ENCODE measurements around the gene PPM1F. TPM values are rescaled to one million over a fixed set of nuclear protein-coding genes. Genes with fewer than 3 reads are reported as not detected.

Gene PPM1F
- total RNA-seq, 1 donor from 2014 or later, result 28.7 TPM

DNA sequence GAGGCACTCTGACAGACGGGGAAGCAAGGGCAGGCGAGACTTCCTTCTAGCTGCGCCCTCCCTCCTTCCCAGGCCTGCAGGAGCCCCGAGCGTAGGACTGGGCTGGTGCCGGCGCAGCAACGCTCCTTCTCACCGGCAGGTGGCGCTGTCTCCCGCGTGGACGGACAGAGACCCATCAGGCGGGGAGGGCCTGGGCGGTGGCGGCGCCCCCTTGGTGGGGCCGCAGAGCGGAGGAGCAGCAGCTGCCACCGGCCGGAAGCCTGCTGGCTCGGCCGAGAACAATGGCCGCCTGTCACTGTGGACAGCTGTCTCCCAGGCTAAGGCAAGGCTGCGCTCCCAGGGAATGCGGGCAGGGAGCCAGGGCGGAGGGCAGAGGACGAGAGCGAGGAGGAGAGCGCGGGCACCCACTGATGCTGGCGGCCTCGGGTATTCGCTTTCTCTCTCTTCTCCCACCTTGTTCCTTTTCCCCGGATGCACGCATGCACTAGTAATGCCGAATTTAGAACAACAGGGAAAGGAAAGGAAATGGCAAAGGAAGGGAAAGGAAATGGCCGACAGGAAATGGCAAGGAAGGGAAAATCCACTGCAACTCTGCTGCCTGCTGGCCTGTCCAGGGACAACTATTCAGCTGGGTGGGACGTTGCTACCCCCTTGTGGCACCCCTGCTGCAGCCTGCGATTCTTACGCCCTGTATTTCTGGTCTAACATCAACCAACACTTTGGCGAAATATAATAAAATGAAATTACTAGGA is 14.4 kb downstream of the PPM1F start:
- peaks cover 44% of the 10 kb centered on the region for H3K4me1 Mint-ChIP-seq (ENCODE audit: low read depth)
- peaks cover 10% of the 10 kb centered on the region for H3K36me3 Mint-ChIP-seq (ENCODE audit: low read depth)

GRCh38 chr22:21937821-21938070 is 14.9 kb downstream of the PPM1F start:
- H3K27me3 Mint-ChIP-seq (ENCODE audit: insufficient read depth), result peaks cover 1% of the 10 kb centered on the region
- H3K36me3 Mint-ChIP-seq (ENCODE audit: low read depth), result peaks cover 10% of the 10 kb centered on the region
- intact Hi-C loops (cut with micrococcal nuclease), result loop anchor here (1.0 to 5.0 kb wide), 5 partner anchors 15 to 224 kb away; partner anchors contain the start of genes PPM1F and TOP3B
- no peaks in the 10 kb centered on the region for H3K9me3 Mint-ChIP-seq
- peaks cover 39% of the 10 kb centered on the region for H3K4me1 Mint-ChIP-seq (ENCODE audit: low read depth)
- H3K27ac Mint-ChIP-seq, result peak overlapping the region; percentile 67
- no peak for DNase-seq (ENCODE audit: low spot score)
- peak overlapping the region; percentile 75 for H3K4me3 Mint-ChIP-seq

More for the DNA sequence above, 14.4 kb downstream of the PPM1F start:
- Mint-ChIP-seq H3K4me3 (peak overlapping the region; percentile 75), H3K9me3 (no peaks in the 10 kb centered on the region), H3K27ac (peak overlapping the region; percentile 67), H3K27me3 (ENCODE audit: insufficient read depth) (peaks cover 1% of the 10 kb centered on the region)
- intact Hi-C loops (cut with micrococcal nuclease), result loop anchor here (1.0 to 5.0 kb wide), 5 partner anchors 15 to 225 kb away; partner anchors contain the start of genes PPM1F and TOP3B
- DNase-seq (ENCODE audit: low spot score), result peak; percentile 87

DNA sequence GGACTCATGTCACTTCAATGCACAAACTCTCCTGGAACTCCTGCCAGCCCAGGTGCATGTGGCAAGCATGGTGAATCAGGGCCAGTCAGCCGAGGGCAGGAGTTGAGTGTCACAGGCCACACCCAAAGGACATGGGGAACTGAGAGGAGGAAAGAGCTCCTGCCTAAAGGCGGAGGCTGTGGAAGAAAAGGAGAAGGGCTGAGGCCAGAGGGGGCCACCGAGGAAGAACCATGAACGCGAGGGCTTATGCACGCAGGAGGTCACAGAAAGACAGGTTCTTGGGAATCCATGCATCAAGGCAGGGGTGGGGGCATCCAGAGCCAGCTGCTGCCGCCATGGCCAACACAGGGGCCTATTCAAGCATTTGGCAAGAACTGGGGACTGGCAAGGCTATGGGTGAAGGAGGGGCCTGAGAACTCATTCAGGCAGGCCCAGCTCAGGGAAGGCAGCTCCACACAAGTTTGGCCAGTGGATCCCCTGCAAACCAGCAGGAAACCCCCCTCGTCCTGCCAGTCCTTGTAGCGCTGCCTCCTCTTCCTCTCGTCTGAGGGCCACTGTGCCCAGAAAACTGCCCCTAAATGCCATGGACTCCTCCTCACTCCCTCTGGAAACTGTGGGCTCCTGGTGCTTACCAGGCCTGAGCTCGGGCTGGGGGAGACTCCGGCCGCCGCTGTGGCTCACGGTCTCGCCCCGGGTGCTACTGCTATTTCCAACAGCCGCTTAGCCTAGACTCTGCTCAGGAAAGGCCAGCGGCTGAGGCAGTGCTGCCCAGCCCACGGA is 15.4 kb downstream of the PPM1F start:
- Mint-ChIP-seq H3K27ac (no peak overlapping the region), H3K4me1 (ENCODE audit: low read depth) (peaks cover 34% of the 10 kb centered on the region), H3K4me3 (no peak overlapping the region), H3K9me3 (no peaks in the 10 kb centered on the region), H3K27me3 (ENCODE audit: insufficient read depth) (peaks cover 1% of the 10 kb centered on the region), H3K36me3 (ENCODE audit: low read depth) (peaks cover 10% of the 10 kb centered on the region)
- no peak for DNase-seq (ENCODE audit: low spot score)
- intact Hi-C loops (cut with micrococcal nuclease), result loop anchor here (5.0 kb wide), 2 partner anchors 45 to 120 kb away; partner anchors contain the start of gene TOP3B

DNA sequence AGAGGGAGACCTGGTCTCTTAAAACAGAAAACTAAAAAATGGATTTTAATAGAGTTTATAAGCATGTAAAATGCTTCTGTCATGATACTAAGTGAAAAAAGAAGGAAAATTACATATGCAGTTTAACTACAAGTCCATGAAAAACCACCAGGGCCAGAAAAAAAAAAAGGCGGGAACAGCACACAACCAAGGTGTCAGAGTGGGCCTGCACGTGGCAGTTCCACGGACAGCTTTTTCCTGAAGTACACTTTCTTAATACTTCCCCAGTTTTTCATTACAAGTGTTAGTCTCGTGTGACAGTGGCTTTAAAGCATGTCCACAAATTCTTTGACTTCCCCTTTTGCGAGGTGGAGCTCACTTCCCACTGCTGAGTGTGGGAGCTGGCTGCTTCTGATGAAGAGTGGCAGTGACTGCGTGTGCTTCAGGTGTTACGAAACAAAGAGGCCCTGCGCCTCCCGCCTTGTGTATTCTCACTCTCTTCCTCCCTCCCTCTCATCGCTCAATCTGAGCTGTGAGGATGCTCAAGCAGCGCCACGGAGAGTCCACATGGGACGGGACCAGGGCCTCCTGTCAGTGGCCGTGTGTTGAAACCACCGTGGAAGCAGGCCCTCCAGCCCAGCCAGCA is 16.4 kb downstream of the PPM1F start:
- Mint-ChIP-seq H3K4me3 (no peak overlapping the region), H3K9me3 (no peaks in the 10 kb centered on the region), H3K27me3 (ENCODE audit: insufficient read depth) (peaks cover 1% of the 10 kb centered on the region), H3K4me1 (ENCODE audit: low read depth) (peaks cover 25% of the 10 kb centered on the region), H3K27ac (no peak overlapping the region), H3K36me3 (ENCODE audit: low read depth) (peaks cover 7% of the 10 kb centered on the region)
- no peak for DNase-seq (ENCODE audit: low spot score)
- intact Hi-C loops (cut with micrococcal nuclease), result loop anchor here (5.0 kb wide), 2 partner anchors 46 to 119 kb away; partner anchors contain the start of gene TOP3B

GRCh38 chr22:21933910-21934309 is 18.7 kb downstream of the PPM1F start:
- peaks cover 15% of the 10 kb centered on the region for H3K4me1 Mint-ChIP-seq (ENCODE audit: low read depth)
- H3K4me3 Mint-ChIP-seq, result no peak overlapping the region
- H3K27me3 Mint-ChIP-seq (ENCODE audit: insufficient read depth), result peaks cover 1% of the 10 kb centered on the region
- no peak for DNase-seq (ENCODE audit: low spot score)
- intact Hi-C loops (cut with micrococcal nuclease), result no loop called here
- H3K9me3 Mint-ChIP-seq, result no peaks in the 10 kb centered on the region
- peaks cover 9% of the 10 kb centered on the region for H3K36me3 Mint-ChIP-seq (ENCODE audit: low read depth)
- no peak overlapping the region for H3K27ac Mint-ChIP-seq

- no peak for DNase-seq (ENCODE audit: low spot score)
- H3K27ac Mint-ChIP-seq, result no peak overlapping the region
- H3K27me3 Mint-ChIP-seq (ENCODE audit: insufficient read depth), result peaks cover 1% of the 10 kb centered on the region
- H3K36me3 Mint-ChIP-seq (ENCODE audit: low read depth), result peaks cover 9% of the 10 kb centered on the region
- H3K4me3 Mint-ChIP-seq, result no peak overlapping the region
- H3K9me3 Mint-ChIP-seq, result no peaks in the 10 kb centered on the region
- H3K4me1 Mint-ChIP-seq (ENCODE audit: low read depth), result peaks cover 10% of the 10 kb centered on the region
- intact Hi-C loops (cut with micrococcal nuclease), result no loop called here
Observed at GRCh38 chr22:21933413-21933812, 19.2 kb downstream of the PPM1F start.

DNA sequence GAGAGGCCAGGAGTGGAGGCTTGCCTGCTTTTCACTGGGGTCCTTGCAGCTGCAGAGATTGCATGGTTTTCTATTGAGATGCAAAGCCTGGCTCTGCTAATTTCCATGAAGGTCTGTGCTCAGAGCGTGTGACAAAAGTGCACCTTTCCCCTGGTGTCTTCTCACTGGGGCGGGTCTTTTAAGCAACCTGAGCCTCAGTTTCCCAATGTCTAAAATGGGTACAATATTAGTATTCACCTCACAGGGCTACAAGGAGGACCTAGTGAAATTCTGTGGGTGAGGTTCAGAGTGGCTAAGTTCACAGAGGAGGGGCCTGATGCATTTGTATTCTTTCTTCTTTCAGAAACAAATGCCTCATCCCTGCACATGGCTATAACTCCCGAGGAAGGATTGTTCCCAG is 20.3 kb downstream of the PPM1F start:
- Mint-ChIP-seq H3K36me3 (ENCODE audit: low read depth) (peaks cover 9% of the 10 kb centered on the region), H3K9me3 (no peaks in the 10 kb centered on the region), H3K27me3 (ENCODE audit: insufficient read depth) (peaks cover 1% of the 10 kb centered on the region), H3K4me1 (ENCODE audit: low read depth) (no peaks in the 10 kb centered on the region), H3K4me3 (no peak overlapping the region), H3K27ac (no peak overlapping the region)
- intact Hi-C loops (cut with micrococcal nuclease), result no loop called here
- no peak for DNase-seq (ENCODE audit: low spot score)

- no peak overlapping the region for H3K4me3 Mint-ChIP-seq
- H3K27me3 Mint-ChIP-seq (ENCODE audit: insufficient read depth), result no peaks in the 10 kb centered on the region
- no peaks in the 10 kb centered on the region for H3K4me1 Mint-ChIP-seq (ENCODE audit: low read depth)
- peaks cover 4% of the 10 kb centered on the region for H3K36me3 Mint-ChIP-seq (ENCODE audit: low read depth)
- H3K27ac Mint-ChIP-seq, result no peak overlapping the region
- H3K9me3 Mint-ChIP-seq, result no peaks in the 10 kb centered on the region
- intact Hi-C loops (cut with micrococcal nuclease), result no loop called here
- DNase-seq (ENCODE audit: low spot score), result no peak
Observed at GRCh38 chr22:21931056-21931455, 21.6 kb downstream of the PPM1F start.

DNA sequence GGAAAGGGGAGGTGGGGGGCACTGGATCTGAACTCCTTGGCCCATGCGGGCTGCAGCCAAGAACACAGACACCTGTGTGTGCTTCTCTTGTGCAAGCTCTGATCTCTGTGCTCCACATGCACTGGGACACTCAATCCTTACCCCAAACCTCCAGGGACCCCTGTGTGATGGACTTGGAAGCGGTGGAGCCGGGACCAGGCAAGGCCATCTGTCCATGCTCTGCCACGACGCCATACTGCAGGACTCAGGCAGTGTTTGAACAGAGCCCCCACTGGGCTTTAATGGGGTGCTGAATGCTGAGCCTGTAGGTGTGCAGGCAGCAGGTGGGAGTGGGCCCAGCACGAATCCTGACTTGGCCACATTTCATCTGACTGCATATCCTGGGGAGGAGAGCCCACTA is 23.4 kb downstream of the PPM1F start:
- Mint-ChIP-seq H3K27ac (no peak overlapping the region), H3K36me3 (ENCODE audit: low read depth) (peaks cover 4% of the 10 kb centered on the region), H3K4me3 (no peak overlapping the region), H3K27me3 (ENCODE audit: insufficient read depth) (no peaks in the 10 kb centered on the region), H3K4me1 (ENCODE audit: low read depth) (no peaks in the 10 kb centered on the region), H3K9me3 (no peaks in the 10 kb centered on the region)
- intact Hi-C loops (cut with micrococcal nuclease), result no loop called here
- DNase-seq (ENCODE audit: low spot score), result no peak

- intact Hi-C loops (cut with micrococcal nuclease), result no loop called here
- no peak overlapping the region for H3K4me3 Mint-ChIP-seq
- H3K27me3 Mint-ChIP-seq (ENCODE audit: insufficient read depth), result no peaks in the 10 kb centered on the region
- no peaks in the 10 kb centered on the region for H3K9me3 Mint-ChIP-seq
- H3K27ac Mint-ChIP-seq, result peak overlapping the region; percentile 18
- no peaks in the 10 kb centered on the region for H3K4me1 Mint-ChIP-seq (ENCODE audit: low read depth)
- no peak for DNase-seq (ENCODE audit: low spot score)
- H3K36me3 Mint-ChIP-seq (ENCODE audit: low read depth), result peaks cover 4% of the 10 kb centered on the region
Observed at GRCh38 chr22:21928048-21928447, 24.6 kb downstream of the PPM1F start.

GRCh38 chr22:21927174-21927823 is 25.3 kb downstream of the PPM1F start:
- DNase-seq (ENCODE audit: low spot score), result no peak
- Mint-ChIP-seq H3K4me1 (ENCODE audit: low read depth) (no peaks in the 10 kb centered on the region), H3K27ac (no peak overlapping the region), H3K36me3 (ENCODE audit: low read depth) (peaks cover 4% of the 10 kb centered on the region), H3K4me3 (no peak overlapping the region), H3K27me3 (ENCODE audit: insufficient read depth) (no peaks in the 10 kb centered on the region), H3K9me3 (no peaks in the 10 kb centered on the region)
- intact Hi-C loops (cut with micrococcal nuclease), result no loop called here

GRCh38 chr22:21926728-21927127 is 25.9 kb downstream of the PPM1F start:
- Mint-ChIP-seq H3K9me3 (no peaks in the 10 kb centered on the region), H3K4me1 (ENCODE audit: low read depth) (no peaks in the 10 kb centered on the region), H3K27me3 (ENCODE audit: insufficient read depth) (no peaks in the 10 kb centered on the region), H3K27ac (no peak overlapping the region), H3K36me3 (ENCODE audit: low read depth) (peaks cover 4% of the 10 kb centered on the region), H3K4me3 (no peak overlapping the region)
- no peak for DNase-seq (ENCODE audit: low spot score)
- intact Hi-C loops (cut with micrococcal nuclease), result no loop called here

All from activated T-helper 1 cell treated with anti-CD3 and anti-CD28 coated beads, Interleukin-12 subunit alpha, Interleukin-12 subunit beta, Interleukin-2, Interleukin-4 antibody, amounts not matched to agents 30 ng/mL and 10 ng/mL and 1 ng/mL, durations not matched to agents 14 hours and 24 hours and 36 hours (primary cell).